ENCODE results near the gene MTA3. TPM values are rescaled to one million over a fixed set of nuclear protein-coding genes. Genes with fewer than 3 reads are reported as not detected.

MTA3 gene
- total and polyA plus RNA-seq, 2 of the 8 experiments (the other 6 are each of a cell fraction or from before 2014, with no cell fraction given), result 125 to 184 TPM

DNA sequence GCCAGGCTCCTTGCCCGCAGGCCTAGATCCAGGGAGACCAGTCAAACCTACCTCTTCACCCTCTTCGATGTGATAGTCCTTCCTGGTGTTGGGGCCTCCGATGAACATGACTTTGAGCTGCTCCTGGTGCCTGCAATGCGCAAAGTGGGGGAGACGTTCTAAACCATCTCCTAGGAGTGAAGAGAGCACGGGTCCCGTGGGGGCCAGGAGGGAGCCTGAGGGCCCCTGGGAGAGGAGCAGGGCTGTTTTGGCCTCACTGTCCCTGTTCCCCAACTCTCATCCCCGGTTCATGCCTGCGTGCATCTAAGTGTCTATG is 220.0 kb downstream of the MTA3 start:
- no peak overlapping the region for H3K23ac ChIP-seq (ENCODE audit: insufficient read length)
- H4K5ac ChIP-seq (ENCODE audit: insufficient read length, low read depth, low read length), result no peak overlapping the region
- H2BK5ac ChIP-seq (ENCODE audit: low read depth, low read length), result no peak overlapping the region; the same call in 1 of the 2 replicates
- H2BK15ac ChIP-seq (ENCODE audit: low read length), result no peak overlapping the region
- H3K4me2 ChIP-seq (ENCODE audit: insufficient read depth in 1 of 2, low read depth in 2 of 2, low read length in 2 of 2), result no peak overlapping the region
- peak overlapping the region; percentile 37 for H4K91ac ChIP-seq (replicated peaks; ENCODE audit: insufficient read length, low read length)
- H3K27me3 ChIP-seq (replicated peaks in 1 of 4; ENCODE audit: control insufficient read depth in 3 of 4, extremely low read depth in 1 of 4, insufficient read depth in 3 of 4, low read length in 3 of 4), result peaks cover 0 to 18% (median 13%) of the 10 kb centered on the region in 4 experiments; a peak in 6 of 7 replicates
- H2BK12ac ChIP-seq (ENCODE audit: low read depth, low read length), result no peak overlapping the region
- no peak overlapping the region for H3K27ac ChIP-seq (ENCODE audit: low read depth, low read length)
- FAIRE-seq, result no peak
- no peaks in the 10 kb centered on the region for H3K9me3 ChIP-seq (ENCODE audit: insufficient read depth in 2 of 2, low read depth in 1 of 2, low read length in 1 of 2)
- no peak overlapping the region for H3K14ac ChIP-seq (ENCODE audit: insufficient read length)
- no peaks in the 10 kb centered on the region for H3K36me3 ChIP-seq (ENCODE audit: control insufficient read depth in 2 of 4, insufficient read depth in 4 of 4, low read length in 3 of 4)
- H4K8ac ChIP-seq (ENCODE audit: extremely low read depth, insufficient read depth, low read length), result no peak overlapping the region
- H3K4me3 ChIP-seq (ENCODE audit: extremely low read depth in 1 of 4, insufficient read depth in 2 of 4, low read depth in 3 of 4, low read length in 4 of 4), result no peak overlapping the region
- H2AK5ac ChIP-seq (ENCODE audit: low read depth, low read length), result peak overlapping the region; percentile 75; the same call in 1 of the 2 replicates
- H3K79me2 ChIP-seq (ENCODE audit: control insufficient read depth in 1 of 2, insufficient read depth in 2 of 2, low read length in 2 of 2), result no peaks in the 10 kb centered on the region
- H3K56ac ChIP-seq (replicated peaks; ENCODE audit: insufficient read length, low read depth, low read length), result no peak overlapping the region
- DNase-seq (ENCODE audit: low read depth in 1 of 2, low spot score in 2 of 2), result no peak
- ChIA-PET POLR2A (ENCODE audit: partially characterized antibody) (no interaction called here), CTCF (ENCODE audit: partially characterized antibody) (interaction anchor here (1.0 to 2.7 kb wide), 4 partner anchors 18 to 28 kb away, joined by 3 to 10 read pairs (median 6); no protein-coding TSS in a partner anchor)
- peaks cover 0 to 10% (median 4%) of the 10 kb centered on the region in 4 experiments; a peak in 5 of 7 replicates for H3K4me1 ChIP-seq (replicated peaks in 1 of 4; ENCODE audit: control insufficient read depth in 3 of 4, insufficient read depth in 4 of 4, low read length in 3 of 4)
- H3K23me2 ChIP-seq (ENCODE audit: low read depth, low read length), result peaks cover 9% of the 10 kb centered on the region; the same call in 1 of the 2 replicates
- H3K9ac ChIP-seq (replicated peaks in 1 of 4; ENCODE audit: extremely low read depth in 1 of 4, low read depth in 3 of 4, low read length in 3 of 4), result no peak overlapping the region; a peak in 1 of 7 replicates
- H3K18ac ChIP-seq (ENCODE audit: extremely low read depth, low read length), result no peak overlapping the region
- no peaks in the 10 kb centered on the region for H4K20me1 ChIP-seq (replicated peaks in 1 of 2; ENCODE audit: control insufficient read depth in 1 of 2, insufficient read depth in 2 of 2, low read length in 2 of 2)
- no peak overlapping the region for H2BK120ac ChIP-seq (replicated peaks; ENCODE audit: low read depth, low read length)
- WGBS, 2 experiments (ENCODE audit: extremely low coverage in 1 of 2, insufficient coverage in 1 of 2, insufficient read length in 1 of 2, insufficient replicate concordance in 2 of 2, low coverage in 1 of 2, low lambda C conversion rate in 2 of 2, missing lambda C conversion rate in 1 of 2), result 80% methylated on average over 9 of the region's 9 CpGs; no CpG with 5 or more reads in 1 of the 2 experiments
- H2AFZ ChIP-seq (ENCODE audit: low read length), result no peak overlapping the region
- no peak overlapping the region for H3K4ac ChIP-seq (replicated peaks; ENCODE audit: insufficient read length, low read depth, low read length)
- no peaks in the 10 kb centered on the region for H3K79me1 ChIP-seq (ENCODE audit: low read depth, low read length)
- H2BK20ac ChIP-seq (ENCODE audit: low read length), result no peak overlapping the region
- no peak for TF ChIP-seq SIRT6 (IDR thresholded peaks at IDR 0.05; ENCODE audit: low read length)
- TF ChIP-seq SIX5 (IDR thresholded peaks at IDR 0.05; ENCODE audit: low read depth, low read length), result no peak
- no peak for TF ChIP-seq BRCA1 (IDR thresholded peaks at IDR 0.05; ENCODE audit: low read depth, low read length)

Measured in H1 (cell line).